ACC112 (cell line): ENCODE measurements around the gene PI4K2A.

Experiments used
- H2AFZ ChIP-seq: fragments of 200-600 bp; sonication (generic); one replicate; pipeline ENCODE4 v1.6.0; 2017; ENCODE audit warnings: antibody characterized with exemption, low read length; ENCODE audit not compliant: unreplicated experiment
- H3K27ac ChIP-seq: fragments of 200-600 bp; sonication (generic); 2 replicates; pipeline ENCODE4 v1.5.1; 2014; ENCODE audit warnings: low read depth, mild to moderate bottlenecking, antibody characterized with exemption, low read length, moderate library complexity
- H3K27me3 ChIP-seq: fragments of 200-600 bp; sonication (generic); 2 replicates; pipeline ENCODE4 v1.6.1; 2014; ENCODE audit warnings: mild to moderate bottlenecking, antibody characterized with exemption, low read length, moderate library complexity, mixed read lengths; ENCODE audit not compliant: insufficient read depth
- H3K36me3 ChIP-seq: fragments of 200-600 bp; sonication (generic); 2 replicates; pipeline ENCODE4 v1.6.1; 2016; ENCODE audit warnings: mild to moderate bottlenecking, antibody characterized with exemption, low read length, moderate library complexity, mixed read lengths; ENCODE audit not compliant: insufficient read depth
- H3K4me1 ChIP-seq: fragments of 200-600 bp; sonication (generic); one replicate; pipeline ENCODE4 v1.6.1; 2016; ENCODE audit warnings: low read length, mixed read lengths; ENCODE audit not compliant: insufficient read depth, unreplicated experiment, control insufficient read depth
- H3K4me3 ChIP-seq: fragments of 200-600 bp; sonication (generic); 2 replicates; pipeline ENCODE4 v1.5.1; 2014; ENCODE audit warnings: mild to moderate bottlenecking, low read depth, low read length
- H3K79me2 ChIP-seq: fragments of 200-600 bp; sonication (generic); one replicate; pipeline ENCODE4 v1.6.0; 2016; ENCODE audit warnings: low read length; ENCODE audit not compliant: control insufficient read depth, unreplicated experiment, insufficient read depth

Gene PI4K2A

DNA sequence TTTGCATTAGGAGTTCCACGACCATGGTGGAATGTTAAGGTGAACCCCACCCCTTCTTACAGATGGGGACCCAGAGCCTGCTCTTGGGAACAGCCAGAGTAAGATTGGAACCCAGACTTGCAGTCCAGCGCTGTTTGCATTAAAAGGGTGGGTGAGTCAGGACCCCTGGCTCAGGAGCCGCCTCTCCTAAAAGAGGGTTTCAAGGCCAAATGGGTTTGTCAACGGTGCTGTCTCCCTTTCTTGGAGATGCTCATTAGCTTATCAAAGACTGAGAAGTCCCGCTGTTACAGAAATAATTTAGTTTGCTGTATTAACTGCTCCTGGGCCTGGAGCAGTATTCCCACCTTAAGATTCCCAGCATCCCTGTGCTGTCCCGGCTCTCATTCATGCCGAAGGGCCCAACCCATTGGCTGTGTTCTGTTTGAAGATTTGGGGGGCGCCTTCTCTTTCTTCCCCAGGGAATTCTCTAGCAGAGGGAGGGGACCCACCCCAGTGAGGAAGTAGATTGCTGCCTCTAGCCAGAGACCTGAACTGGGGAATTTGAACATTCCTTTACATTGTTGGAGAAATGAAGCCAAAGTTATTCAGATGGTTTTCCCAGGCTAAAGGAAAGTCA is 74.9 kb downstream of the PI4K2A start:
- Histone ChIP-seq H3K36me3 (peaks cover 20% of the 10 kb centered on the region), H3K4me3 (peak overlapping the region; percentile 85), H2AFZ (peak overlapping the region; percentile 9), H3K27ac (peak overlapping the region; percentile 64; the same call in 1 of the 2 replicates), H3K4me1 (peaks cover 40% of the 10 kb centered on the region), H3K27me3 (no peaks in the 10 kb centered on the region), H3K79me2 (peaks cover 36% of the 10 kb centered on the region)

DNA sequence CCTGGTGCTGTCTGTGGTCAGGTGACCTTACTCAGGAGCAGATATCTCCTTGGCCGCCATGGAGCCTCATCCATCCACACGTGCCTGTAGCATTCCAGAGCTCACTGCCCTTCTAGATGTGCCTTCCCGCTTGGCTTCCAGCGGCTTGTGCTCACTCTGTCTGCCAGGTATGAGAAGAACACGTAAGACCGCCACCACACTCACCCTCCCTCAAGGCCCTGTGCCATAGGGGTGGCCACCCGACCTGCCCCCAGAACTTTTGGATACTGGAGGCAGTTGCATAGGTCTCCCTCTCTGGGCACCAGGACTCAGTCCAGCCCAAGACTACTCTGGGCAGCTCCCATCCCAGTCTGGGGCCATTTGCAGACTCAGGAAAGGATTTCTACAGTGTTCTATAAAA is 77.2 kb downstream of the PI4K2A start:
- H3K4me1 ChIP-seq = peaks cover 40% of the 10 kb centered on the region
- no peak overlapping the region for H3K4me3 ChIP-seq
- H3K36me3 ChIP-seq = peaks cover 20% of the 10 kb centered on the region
- H3K27ac ChIP-seq = no peak overlapping the region
- H3K79me2 ChIP-seq = peaks cover 36% of the 10 kb centered on the region
- no peak overlapping the region for H2AFZ ChIP-seq
- H3K27me3 ChIP-seq = no peaks in the 10 kb centered on the region

DNA sequence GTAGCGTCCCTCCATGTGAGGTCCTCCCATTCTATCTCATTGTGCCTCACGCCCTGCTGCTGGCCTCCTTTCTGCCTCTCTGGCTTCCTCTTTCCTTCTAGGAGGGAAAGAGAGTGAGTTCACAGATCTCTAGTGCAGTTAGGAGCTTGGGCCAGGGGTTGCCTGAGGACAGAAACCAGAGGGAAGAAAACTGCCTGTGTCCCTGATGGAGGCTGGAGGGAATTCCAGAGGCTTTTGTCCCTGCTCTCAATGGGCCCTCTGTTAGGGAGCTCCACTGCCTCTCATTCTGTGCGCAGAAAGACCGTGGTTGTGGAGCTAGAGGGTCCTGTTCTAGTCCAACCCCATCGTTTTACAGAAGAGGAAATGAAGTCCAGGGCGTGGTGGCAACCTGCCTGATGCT is 77.7 kb downstream of the PI4K2A start:
- Histone ChIP-seq H3K27ac (no peak overlapping the region), H3K79me2 (peaks cover 36% of the 10 kb centered on the region), H3K4me1 (peaks cover 34% of the 10 kb centered on the region), H3K27me3 (no peaks in the 10 kb centered on the region), H2AFZ (no peak overlapping the region), H3K4me3 (no peak overlapping the region), H3K36me3 (peaks cover 20% of the 10 kb centered on the region)

DNA sequence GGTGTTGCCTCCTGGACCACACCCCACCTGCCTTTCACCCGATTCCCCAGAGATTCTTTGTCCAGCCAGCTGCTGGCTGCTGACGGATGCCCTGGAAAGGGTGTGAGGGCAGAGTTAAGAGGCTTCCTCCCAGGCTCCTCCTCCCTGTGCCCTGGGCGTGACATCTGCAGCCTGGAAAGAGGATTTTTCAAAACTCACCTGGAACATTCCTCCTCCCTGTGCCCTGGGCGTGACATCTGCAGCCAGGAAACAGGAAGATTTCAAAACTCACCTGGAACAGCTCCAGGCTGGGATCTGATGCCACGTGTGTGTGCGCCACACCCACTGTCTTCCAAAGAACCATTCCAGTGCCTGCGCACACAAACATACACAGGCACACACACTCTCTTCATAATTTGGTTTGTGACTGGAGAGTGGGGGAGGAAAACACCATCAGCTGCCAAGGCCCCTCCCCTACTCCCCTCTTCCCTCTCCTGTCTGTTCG is 78.2 kb downstream of the PI4K2A start:
- peaks cover 36% of the 10 kb centered on the region for H3K79me2 ChIP-seq
- H2AFZ ChIP-seq = no peak overlapping the region
- peaks cover 33% of the 10 kb centered on the region for H3K4me1 ChIP-seq
- H3K27ac ChIP-seq = no peak overlapping the region
- H3K27me3 ChIP-seq = no peaks in the 10 kb centered on the region
- H3K4me3 ChIP-seq = no peak overlapping the region
- H3K36me3 ChIP-seq = peaks cover 20% of the 10 kb centered on the region

DNA sequence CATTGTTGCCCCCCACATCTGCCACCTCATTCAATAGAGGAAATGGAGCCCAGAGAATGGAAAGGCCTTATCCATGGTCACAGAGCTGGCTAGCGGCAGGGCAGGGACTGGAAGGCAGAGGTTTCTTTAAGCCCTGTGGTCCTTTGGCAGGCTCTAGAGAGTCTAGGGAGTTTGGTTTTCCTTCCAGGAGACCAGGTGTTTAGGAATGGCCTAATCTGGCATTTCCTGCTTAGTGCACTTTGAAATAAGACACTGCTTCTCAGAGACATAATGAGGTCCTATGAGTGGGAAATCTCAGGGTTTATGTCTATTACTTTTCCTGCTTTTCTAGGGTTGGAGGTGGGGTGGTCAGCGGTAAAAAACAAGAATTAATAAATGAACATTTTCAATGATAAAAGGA is 79.1 kb downstream of the PI4K2A start:
- Histone ChIP-seq H3K27me3 (no peaks in the 10 kb centered on the region), H3K27ac (no peak overlapping the region), H3K36me3 (peaks cover 20% of the 10 kb centered on the region), H3K4me1 (peaks cover 37% of the 10 kb centered on the region), H3K79me2 (peaks cover 33% of the 10 kb centered on the region), H3K4me3 (no peak overlapping the region), H2AFZ (no peak overlapping the region)

DNA sequence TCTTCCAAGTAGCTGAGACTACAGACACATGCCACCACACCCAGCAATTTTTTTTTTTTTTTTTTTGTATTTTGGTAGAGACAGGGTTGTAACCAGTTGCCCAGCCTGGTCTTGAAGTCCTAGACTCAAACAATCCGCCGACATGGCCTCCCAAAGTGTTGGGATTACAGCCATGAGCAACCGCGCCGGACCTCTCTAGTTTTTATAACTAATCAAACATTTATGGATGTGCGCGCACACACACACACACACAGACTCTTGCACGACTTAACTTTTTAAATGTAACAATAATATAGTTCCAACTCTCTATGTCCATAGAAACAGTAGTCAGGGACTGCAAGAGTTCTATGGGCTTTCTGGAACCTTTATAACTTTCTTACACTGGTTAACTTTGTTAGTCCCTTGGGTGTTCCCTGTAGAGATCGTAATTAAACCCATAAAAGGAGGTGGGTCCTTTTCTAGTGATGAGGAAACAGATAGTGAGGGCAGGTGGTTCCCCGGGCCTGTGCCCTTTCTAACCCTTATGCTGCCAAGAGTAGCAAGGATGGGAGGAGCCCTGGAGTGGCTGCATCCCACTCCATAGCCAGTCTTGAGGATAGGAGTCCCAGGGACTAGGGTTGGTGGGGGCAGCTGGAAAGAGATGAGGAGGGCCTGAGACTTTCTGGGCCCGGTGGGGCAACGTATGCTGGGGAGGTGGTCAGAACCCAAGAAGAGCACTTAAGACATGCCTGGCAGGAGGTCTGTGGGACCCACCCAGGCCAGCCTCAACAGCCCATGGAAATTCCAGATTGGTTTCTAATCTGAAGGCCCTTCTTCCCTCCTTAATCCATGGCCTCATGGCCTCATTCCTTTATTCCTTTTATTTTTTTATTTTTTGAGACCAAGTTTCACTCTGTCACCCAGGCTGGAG is 81.7 kb downstream of the PI4K2A start:
- peaks cover 8% of the 10 kb centered on the region for H3K79me2 ChIP-seq
- no peak overlapping the region for H2AFZ ChIP-seq
- H3K4me3 ChIP-seq = no peak overlapping the region
- no peaks in the 10 kb centered on the region for H3K27me3 ChIP-seq
- no peak overlapping the region for H3K27ac ChIP-seq
- H3K4me1 ChIP-seq = peaks cover 28% of the 10 kb centered on the region
- H3K36me3 ChIP-seq = peaks cover 12% of the 10 kb centered on the region

DNA sequence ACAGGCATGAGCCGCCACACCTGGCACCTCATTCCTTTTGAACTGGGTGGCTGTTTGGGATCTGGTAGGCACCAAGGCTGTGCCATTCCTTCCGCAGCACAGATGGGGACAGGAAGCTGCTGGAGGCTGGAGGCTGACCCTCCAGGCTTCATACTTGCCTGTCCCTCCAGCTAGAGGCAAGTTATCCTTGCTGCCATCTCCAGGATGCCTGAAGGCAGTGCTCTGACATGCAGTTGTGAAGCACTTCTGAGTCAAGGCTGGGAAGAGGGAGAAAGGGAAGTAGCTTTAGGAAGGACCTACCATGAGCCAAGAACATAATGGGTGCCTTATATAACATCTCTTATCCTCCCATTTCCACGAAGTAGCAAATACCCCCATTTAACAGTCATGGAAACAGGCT is 82.5 kb downstream of the PI4K2A start:
- H3K27ac ChIP-seq = no peak overlapping the region
- H3K4me3 ChIP-seq = no peak overlapping the region
- H3K36me3 ChIP-seq = peaks cover 5% of the 10 kb centered on the region; the same call in 1 of the 2 replicates
- no peak overlapping the region for H2AFZ ChIP-seq
- H3K27me3 ChIP-seq = no peaks in the 10 kb centered on the region
- H3K79me2 ChIP-seq = no peaks in the 10 kb centered on the region
- peaks cover 23% of the 10 kb centered on the region for H3K4me1 ChIP-seq

DNA sequence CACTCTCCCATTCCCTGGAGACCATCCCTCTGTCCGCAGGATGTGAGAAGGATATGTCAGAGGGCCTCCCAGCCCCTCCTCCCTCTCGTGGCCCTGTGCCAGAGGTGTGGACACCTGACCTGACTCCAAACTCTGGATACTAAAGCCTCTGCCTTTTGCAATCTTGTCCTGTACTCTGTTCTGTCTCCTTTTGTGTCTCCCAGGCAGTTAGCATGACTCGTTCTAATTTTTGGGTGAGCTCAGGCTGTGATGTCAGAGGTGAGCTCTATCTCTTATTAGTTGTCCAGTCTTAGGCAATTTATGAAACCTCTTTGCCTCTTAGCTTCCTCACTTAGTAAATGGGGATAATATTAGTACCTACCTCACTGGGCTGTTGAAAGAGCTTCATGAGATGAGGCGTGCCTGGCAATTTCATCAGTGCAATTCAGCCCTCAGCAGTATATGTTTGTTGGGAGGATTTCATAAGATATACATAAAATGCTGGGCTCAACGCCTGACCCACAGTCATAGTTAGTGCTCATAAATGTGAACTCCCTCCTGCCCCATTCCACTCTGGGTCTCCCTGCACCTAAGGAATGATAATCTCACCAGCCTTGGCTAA is 84.0 kb downstream of the PI4K2A start:
- no peaks in the 10 kb centered on the region for H3K36me3 ChIP-seq
- H2AFZ ChIP-seq = no peak overlapping the region
- no peak overlapping the region for H3K4me3 ChIP-seq
- H3K27me3 ChIP-seq = no peaks in the 10 kb centered on the region
- peaks cover 12% of the 10 kb centered on the region for H3K4me1 ChIP-seq
- peak overlapping the region; percentile 23; the same call in 1 of the 2 replicates for H3K27ac ChIP-seq
- no peaks in the 10 kb centered on the region for H3K79me2 ChIP-seq
